ENCODE data around the gene NTSR1. TPM values are rescaled to one million over a fixed set of nuclear protein-coding genes. Genes with fewer than 3 reads are reported as not detected.

NTSR1 gene
- total RNA-seq, 1 donor from 2014 or later = 0.09 TPM

DNA sequence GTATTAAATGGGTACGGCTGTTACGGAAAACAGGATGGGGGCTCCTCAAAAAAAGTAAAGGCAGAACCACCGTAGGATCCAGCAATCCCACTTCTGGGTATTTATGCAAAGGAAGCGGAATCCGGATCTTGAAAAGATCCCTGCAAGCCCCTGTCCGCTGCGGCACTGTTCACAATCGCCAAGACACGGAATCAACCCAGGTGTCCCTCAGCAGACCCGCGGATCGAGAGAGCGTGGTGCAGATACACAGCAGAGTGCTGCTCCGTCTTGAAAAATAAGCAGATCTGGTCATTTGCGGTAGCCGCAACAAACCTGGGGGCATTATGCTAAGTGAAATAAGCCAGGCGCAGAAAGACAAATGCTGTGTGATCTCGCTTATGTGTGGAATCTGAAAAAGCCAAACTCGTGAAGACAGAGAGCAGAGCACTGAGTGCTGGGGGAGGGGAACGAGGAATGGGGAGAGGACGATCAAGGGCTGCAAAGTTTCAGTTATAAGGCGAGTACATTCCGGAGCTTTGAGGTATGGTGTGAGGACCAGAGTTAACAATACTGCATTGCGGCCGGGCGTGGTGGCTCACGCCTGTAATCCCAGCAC, 41.3 kb downstream of the NTSR1 start:
- no peak for DNase-seq

DNA sequence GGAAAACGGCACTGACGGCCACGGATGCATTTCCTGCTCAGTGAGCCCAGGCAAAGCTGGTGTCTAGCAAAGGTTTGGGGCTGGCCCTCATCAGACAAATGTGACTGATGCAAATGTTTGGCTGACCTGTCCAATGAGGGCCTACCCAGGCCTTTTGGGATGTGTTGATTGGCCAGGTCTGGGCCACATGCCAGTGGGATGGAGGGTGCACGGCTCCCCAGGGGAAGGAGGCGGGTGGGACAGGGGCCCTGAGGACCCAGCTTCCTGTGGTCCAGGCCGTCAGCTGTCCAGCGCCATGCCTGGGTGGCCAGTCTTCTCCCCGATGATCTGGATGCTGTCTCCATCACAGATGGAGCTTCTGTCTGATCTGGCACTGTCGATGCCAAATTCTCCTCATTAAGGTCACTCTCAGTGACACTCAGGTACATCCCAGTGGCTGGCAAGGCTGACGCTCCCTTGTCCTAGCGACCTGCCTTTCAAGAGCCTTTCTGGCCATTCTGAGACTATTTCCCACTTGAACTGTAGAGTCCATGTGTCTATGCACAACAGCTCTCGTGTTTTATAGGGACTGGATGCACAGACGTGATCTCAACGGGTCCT, 43.0 kb downstream of the NTSR1 start:
- ATAC-seq = no peak
- H3K27me3 ChIP-seq = peaks cover 11% of the 10 kb centered on the region
- H3K9me3 ChIP-seq = no peaks in the 10 kb centered on the region
- no peak for TF ChIP-seq CTCF (IDR thresholded peaks at IDR 0.05)
- no peak overlapping the region for H3K27ac ChIP-seq
- DNase-seq = no peak
- no peaks in the 10 kb centered on the region for H3K4me1 ChIP-seq
- H3K36me3 ChIP-seq = no peaks in the 10 kb centered on the region
- H3K4me3 ChIP-seq = no peak overlapping the region
- intact Hi-C loops (cut with DNase I) = no loop called here

More for the DNA sequence above, 41.3 kb downstream of the NTSR1 start:
- TF ChIP-seq CTCF (IDR thresholded peaks at IDR 0.05) = no peak
- H3K36me3 ChIP-seq = no peaks in the 10 kb centered on the region
- H3K9me3 ChIP-seq = no peaks in the 10 kb centered on the region
- no peaks in the 10 kb centered on the region for H3K4me1 ChIP-seq
- ATAC-seq = no peak
- H3K27ac ChIP-seq = no peak overlapping the region
- peaks cover 12% of the 10 kb centered on the region for H3K27me3 ChIP-seq
- H3K4me3 ChIP-seq = no peak overlapping the region
- intact Hi-C loops (cut with DNase I) = no loop called here

- intact Hi-C loops (cut with DNase I) = no loop called here
- H3K27ac ChIP-seq = no peak overlapping the region
- H3K4me3 ChIP-seq = no peak overlapping the region
- ATAC-seq (no peak), DNase-seq (no peak)
- no peaks in the 10 kb centered on the region for H3K9me3 ChIP-seq
- peaks cover 11% of the 10 kb centered on the region for H3K27me3 ChIP-seq
- no peak for TF ChIP-seq CTCF (IDR thresholded peaks at IDR 0.05)
- no peaks in the 10 kb centered on the region for H3K36me3 ChIP-seq
- H3K4me1 ChIP-seq = no peaks in the 10 kb centered on the region
Observed at GRCh38 chr20:62752181-62752670, 43.6 kb downstream of the NTSR1 start.

DNA sequence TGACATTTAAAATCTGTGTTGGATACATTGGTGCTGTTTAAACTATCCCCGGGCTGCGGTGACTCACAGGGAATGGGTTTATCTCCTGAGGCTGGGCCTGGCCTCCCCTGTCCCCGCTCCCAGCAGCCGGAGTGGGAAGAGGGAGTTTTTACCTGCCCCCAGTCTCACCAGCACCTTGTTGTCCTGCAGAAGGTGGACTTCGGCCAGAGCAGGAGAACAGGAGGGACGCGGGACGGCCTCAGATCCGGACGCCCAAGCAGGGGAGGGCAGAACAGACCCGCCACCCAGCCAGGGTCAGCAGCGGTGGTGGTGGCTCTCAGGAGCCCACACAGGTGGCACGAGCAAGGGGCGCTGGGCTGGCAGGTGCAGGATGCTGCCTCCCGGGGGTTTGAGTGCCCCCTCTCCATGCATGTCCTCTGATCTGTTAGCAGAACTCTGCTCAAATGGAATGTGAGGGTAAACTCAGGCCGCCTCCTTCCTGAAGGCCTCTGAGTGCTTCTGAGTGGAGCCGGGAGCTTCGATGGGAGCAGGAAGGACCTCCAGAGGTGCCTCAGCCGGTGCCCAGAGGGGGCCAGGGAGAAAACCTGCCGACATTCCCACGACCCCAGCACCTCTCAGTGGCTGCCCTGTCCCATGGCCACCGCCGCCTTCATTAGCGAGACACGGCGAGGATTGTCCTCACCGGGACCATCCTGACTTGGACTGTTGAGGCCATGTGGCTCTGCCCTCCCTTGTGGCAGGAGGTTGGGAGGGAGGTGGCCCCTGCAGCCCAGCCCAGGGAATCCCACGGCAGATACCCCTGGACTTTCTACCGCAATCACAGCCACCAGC, 44.2 kb downstream of the NTSR1 start:
- TF ChIP-seq CTCF (IDR thresholded peaks at IDR 0.05) = no peak
- intact Hi-C loops (cut with DNase I) = no loop called here

GRCh38 chr20:62753626-62754025, 45.0 kb downstream of the NTSR1 start:
- Histone ChIP-seq H3K27me3 (peaks cover 16% of the 10 kb centered on the region), H3K27ac (no peak overlapping the region), H3K36me3 (no peaks in the 10 kb centered on the region), H3K9me3 (no peaks in the 10 kb centered on the region), H3K4me3 (no peak overlapping the region), H3K4me1 (no peaks in the 10 kb centered on the region)
- no peak for ATAC-seq
- no peak for TF ChIP-seq CTCF (IDR thresholded peaks at IDR 0.05)
- no peak for DNase-seq
- intact Hi-C loops (cut with DNase I) = no loop called here

More for the DNA sequence above, 44.2 kb downstream of the NTSR1 start:
- H3K27ac ChIP-seq = no peak overlapping the region
- H3K36me3 ChIP-seq = no peaks in the 10 kb centered on the region
- no peaks in the 10 kb centered on the region for H3K4me1 ChIP-seq
- no peaks in the 10 kb centered on the region for H3K9me3 ChIP-seq
- peaks cover 11% of the 10 kb centered on the region for H3K27me3 ChIP-seq
- no peak for DNase-seq
- ATAC-seq = no peak
- no peak overlapping the region for H3K4me3 ChIP-seq

Data from upper lobe of right lung (tissue), 1 donor.